Body of pancreas (tissue), 4 donors: ENCODE measurements around the gene TSC1. TPM values are rescaled to one million over a fixed set of nuclear protein-coding genes. Genes with fewer than 3 reads are reported as not detected.

Source experiments
- ATAC-seq: fragments of 150-250 bp; one replicate; pipeline ENCODE4 v1.9.1; 2016
- DNase-seq, 4 donors: peaks; one replicate each; pipeline ENCODE4 v3.0.0-alpha.2; 2019
- H3K27ac ChIP-seq, 4 donors: fragments of 200-600 bp; sonication (generic); 1 replicate in 3 of 4; 2 replicates in 1 of 4; pipeline versions ENCODE4 v1.5.1 to v1.6.1; 2016 to 2019; ENCODE audit warnings: mild to moderate bottlenecking in 1 of 4, mixed read lengths in 1 of 4, moderate library complexity in 1 of 4
- H3K27me3 ChIP-seq, 2 donors: fragments of 200-600 bp; sonication (generic); one replicate each; pipeline ENCODE4 v1.6.0; 2016; ENCODE audit warnings: mild to moderate bottlenecking in 1 of 2
- H3K36me3 ChIP-seq, 2 donors: fragments of 200-600 bp; sonication (generic); replicated peaks in 1 of 2; 2 replicates each; pipeline ENCODE4 v1.5.1; 2016; ENCODE audit warnings: low read depth in 2 of 2; ENCODE audit not compliant: insufficient read depth in 1 of 2
- H3K4me1 ChIP-seq: fragments of 200-600 bp; sonication (generic); one replicate; pipeline ENCODE4 v1.6.0; 2016
- H3K4me3 ChIP-seq, 2 donors: fragments of 200-600 bp; sonication (generic); 1 replicate in 1 of 2; 2 replicates in 1 of 2; pipeline ENCODE4 v1.5.1; 2016 to 2019
- H3K9me3 ChIP-seq, 3 donors: fragments of 200-600 bp; sonication (generic); 1 replicate in 2 of 3; 2 replicates in 1 of 3; pipeline ENCODE4 v1.5.1; 2016
- POLR2A ChIP-seq, 3 donors: fragments of 450-650 bp; IDR thresholded peaks; one replicate each; pipeline ENCODE4 v1.6.1; 2016; ENCODE audit warnings: antibody characterized with exemption in 3 of 3, mild to moderate bottlenecking in 2 of 3
- WGBS, 2 donors: methylation state at CpG; one replicate each; pipeline ENCODE4 v1.1.5; 2017; 5-methylcytosine and 5-hydroxymethylcytosine counted together
- intact Hi-C: fragments of 100-400 bp; cut with DNase I; formaldehyde crosslinking; loops from one replicate; pipeline ENCODE4 v1.15.1; 2023
- total RNA-seq, 2 donors: library from RNA; depleted of rRNA; stranded (reverse); fragments of >200 nt; gene quantifications; one replicate each; pipeline ENCODE4 v1.1.0, GENCODE V29; 2016
- TF ChIP-seq, protein P1 (sequence below), 7 experiments: fragments of 450-650 bp in 4 of 7; fragments of 200-600 bp in 3 of 7; sonication (generic) in 3 of 7; IDR thresholded peaks; one replicate each; pipeline ENCODE4 v1.5.1; 2016 to 2019; ENCODE audit warnings: antibody characterized with exemption in 7 of 7

Gene TSC1
- total RNA-seq, 2 donors from 2014 or later, result 44.1 to 47.1 TPM

DNA sequence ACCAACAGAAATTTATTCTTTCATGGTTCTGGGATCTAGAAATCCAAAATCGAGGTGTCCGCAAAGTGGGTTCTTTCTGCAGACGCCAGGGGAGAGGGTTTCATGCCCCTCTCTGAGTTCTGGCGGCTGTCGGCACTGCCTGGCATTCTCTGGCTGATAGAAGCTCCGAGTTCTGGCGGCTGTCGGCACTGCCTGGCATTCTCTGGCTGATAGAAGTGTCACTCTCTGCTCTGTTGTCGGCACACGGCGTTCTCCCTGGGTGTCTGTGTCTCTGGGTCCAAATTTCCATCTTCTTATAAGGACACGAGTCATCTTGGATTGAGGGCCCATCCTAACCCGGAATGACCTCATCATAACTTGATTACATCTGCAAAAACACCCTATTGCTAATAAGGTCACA lies 41.7 kb upstream of the TSC1 start:
- no peaks in the 10 kb centered on the region for H3K27me3 ChIP-seq
- DNase-seq (no peak), ATAC-seq (no peak)
- no peak overlapping the region for H3K4me3 ChIP-seq
- peaks cover 5% of the 10 kb centered on the region for H3K4me1 ChIP-seq
- H3K27ac ChIP-seq, result no peak overlapping the region
- WGBS, 2 donors, result 56 to 67% methylated on average over 13 of the region's 13 CpGs
- intact Hi-C loops, result no loop called here
- TF ChIP-seq, protein P1, sequence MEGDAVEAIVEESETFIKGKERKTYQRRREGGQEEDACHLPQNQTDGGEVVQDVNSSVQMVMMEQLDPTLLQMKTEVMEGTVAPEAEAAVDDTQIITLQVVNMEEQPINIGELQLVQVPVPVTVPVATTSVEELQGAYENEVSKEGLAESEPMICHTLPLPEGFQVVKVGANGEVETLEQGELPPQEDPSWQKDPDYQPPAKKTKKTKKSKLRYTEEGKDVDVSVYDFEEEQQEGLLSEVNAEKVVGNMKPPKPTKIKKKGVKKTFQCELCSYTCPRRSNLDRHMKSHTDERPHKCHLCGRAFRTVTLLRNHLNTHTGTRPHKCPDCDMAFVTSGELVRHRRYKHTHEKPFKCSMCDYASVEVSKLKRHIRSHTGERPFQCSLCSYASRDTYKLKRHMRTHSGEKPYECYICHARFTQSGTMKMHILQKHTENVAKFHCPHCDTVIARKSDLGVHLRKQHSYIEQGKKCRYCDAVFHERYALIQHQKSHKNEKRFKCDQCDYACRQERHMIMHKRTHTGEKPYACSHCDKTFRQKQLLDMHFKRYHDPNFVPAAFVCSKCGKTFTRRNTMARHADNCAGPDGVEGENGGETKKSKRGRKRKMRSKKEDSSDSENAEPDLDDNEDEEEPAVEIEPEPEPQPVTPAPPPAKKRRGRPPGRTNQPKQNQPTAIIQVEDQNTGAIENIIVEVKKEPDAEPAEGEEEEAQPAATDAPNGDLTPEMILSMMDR (IDR thresholded peaks at IDR 0.05), result no peak
- TF ChIP-seq POLR2A (IDR thresholded peaks at IDR 0.05), result no peak
- H3K36me3 ChIP-seq, result no peaks in the 10 kb centered on the region
- H3K9me3 ChIP-seq, result no peaks in the 10 kb centered on the region

DNA sequence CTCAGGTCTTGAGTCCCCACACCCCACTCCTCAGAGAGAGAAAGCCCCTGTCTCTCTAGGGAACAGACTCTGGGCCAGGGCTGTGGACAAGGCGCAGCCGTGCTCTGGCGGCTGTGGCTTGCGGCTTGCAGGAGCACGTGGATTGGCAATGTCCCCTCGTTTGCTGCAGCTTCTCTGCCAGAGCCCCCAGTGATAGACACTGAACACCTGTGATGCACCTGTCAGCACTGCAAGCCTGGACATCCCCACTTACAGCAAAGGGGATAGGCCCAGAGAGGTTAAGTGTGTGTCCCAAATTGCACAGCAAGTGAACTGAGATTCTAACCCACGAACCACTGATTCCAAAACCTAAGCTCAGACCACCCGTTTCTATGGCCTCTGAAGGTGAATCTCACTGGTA lies 41.1 kb upstream of the TSC1 start:
- intact Hi-C loops, result no loop called here
- Histone ChIP-seq H3K36me3 (no peaks in the 10 kb centered on the region), H3K27ac (no peak overlapping the region), H3K27me3 (no peaks in the 10 kb centered on the region), H3K4me3 (no peak overlapping the region), H3K9me3 (no peaks in the 10 kb centered on the region), H3K4me1 (peaks cover 5% of the 10 kb centered on the region)
- TF ChIP-seq POLR2A (IDR thresholded peaks at IDR 0.05), result no peak
- TF ChIP-seq, protein P1 (IDR thresholded peaks at IDR 0.05), result no peak
- DNase-seq (no peak), ATAC-seq (no peak)
- WGBS, 2 donors, result 62 to 83% methylated on average over 2 to 8 of the region's 8 CpGs

DNA sequence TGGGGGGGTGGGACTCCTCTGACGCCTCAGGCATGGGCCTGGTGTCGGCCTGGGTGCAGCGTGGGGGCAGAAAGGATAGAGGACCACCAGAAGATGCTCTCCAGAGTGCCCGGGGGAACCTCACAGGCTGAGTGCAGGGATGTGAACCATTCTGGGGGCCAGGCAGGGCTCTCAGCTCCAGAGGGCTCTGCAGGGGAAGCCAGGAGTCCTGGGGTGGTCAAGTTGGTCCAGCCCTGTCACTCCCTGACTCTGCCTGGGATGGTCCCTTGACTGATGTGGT lies 40.6 kb upstream of the TSC1 start:
- Histone ChIP-seq H3K4me3 (no peak overlapping the region), H3K27me3 (no peaks in the 10 kb centered on the region), H3K4me1 (peaks cover 5% of the 10 kb centered on the region), H3K36me3 (no peaks in the 10 kb centered on the region), H3K27ac (no peak overlapping the region), H3K9me3 (no peaks in the 10 kb centered on the region)
- intact Hi-C loops, result no loop called here
- no peak for DNase-seq
- ATAC-seq, result no peak
- WGBS, 2 donors, result 51% methylated on average over 4 of the region's 4 CpGs; no CpG with 5 or more reads in 1 of the 2 donors
- no peak for TF ChIP-seq POLR2A (IDR thresholded peaks at IDR 0.05)
- TF ChIP-seq, protein P1 (IDR thresholded peaks at IDR 0.05), result no peak

GRCh38 chr9:132984202-132985070 lies 40.0 kb upstream of the TSC1 start:
- H3K9me3 ChIP-seq, result no peaks in the 10 kb centered on the region
- TF ChIP-seq, protein P1 (IDR thresholded peaks at IDR 0.05), result no peak
- no peak overlapping the region for H3K4me3 ChIP-seq
- ATAC-seq (no peak), DNase-seq (no peak)
- H3K36me3 ChIP-seq, result no peaks in the 10 kb centered on the region
- WGBS, 2 donors, result 58 to 66% methylated on average over 12 to 20 of the region's 20 CpGs
- H3K4me1 ChIP-seq, result peaks cover 5% of the 10 kb centered on the region
- intact Hi-C loops, result no loop called here
- no peak overlapping the region for H3K27ac ChIP-seq
- H3K27me3 ChIP-seq, result no peaks in the 10 kb centered on the region
